ENCODE measurements around the gene CEACAM3.

The CEACAM3 gene

GRCh38 chr19:41847351-41848105 is 51.1 kb downstream of the CEACAM3 start:
- DNase-seq, result no peak

- no peak for DNase-seq
Observed at GRCh38 chr19:41848666-41849065, 52.3 kb downstream of the CEACAM3 start.

GRCh38 chr19:41849067-41849466 is 52.7 kb downstream of the CEACAM3 start:
- no peak for DNase-seq

GRCh38 chr19:41850381-41850780 is 54.0 kb downstream of the CEACAM3 start:
- DNase-seq, result no peak

GRCh38 chr19:41851456-41851855 is 55.1 kb downstream of the CEACAM3 start:
- no peak for DNase-seq

- DNase-seq, result no peak
Observed at GRCh38 chr19:41853344-41853743, 57.0 kb downstream of the CEACAM3 start.

GRCh38 chr19:41853768-41854167 is 57.4 kb downstream of the CEACAM3 start:
- DNase-seq, result no peak

- DNase-seq, result no peak
Observed at GRCh38 chr19:41859213-41859617, 62.8 kb downstream of the CEACAM3 start.

GRCh38 chr19:41859618-41860418 is 63.4 kb downstream of the CEACAM3 start, which contains the start of gene RPS19:
Gene RPS19, plus strand, starts transcription at chr19:41860255. Its CDS starts 520 bp downstream, at chr19:41860775.
- peak; percentile 96 for DNase-seq

GRCh38 chr19:41860419-41861115 is 64.2 kb downstream of the CEACAM3 start:
- DNase-seq, result peak; percentile 3

Measured in NCI-H1105 treated with DMSO at 0.1 percent for 48 hours (cell line).